ACC112 (cell line): Measurements from ENCODE around the gene MAN1A1.

Experiments used
- H2AFZ ChIP-seq: fragments of 200-600 bp; sonication (generic); one replicate; pipeline ENCODE4 v1.6.0; 2017; ENCODE audit warnings: antibody characterized with exemption, low read length; ENCODE audit not compliant: unreplicated experiment
- H3K27ac ChIP-seq: fragments of 200-600 bp; sonication (generic); 2 replicates; pipeline ENCODE4 v1.5.1; 2014; ENCODE audit warnings: low read depth, mild to moderate bottlenecking, antibody characterized with exemption, low read length, moderate library complexity
- H3K27me3 ChIP-seq: fragments of 200-600 bp; sonication (generic); 2 replicates; pipeline ENCODE4 v1.6.1; 2014; ENCODE audit warnings: mild to moderate bottlenecking, antibody characterized with exemption, low read length, moderate library complexity, mixed read lengths; ENCODE audit not compliant: insufficient read depth
- H3K36me3 ChIP-seq: fragments of 200-600 bp; sonication (generic); 2 replicates; pipeline ENCODE4 v1.6.1; 2016; ENCODE audit warnings: mild to moderate bottlenecking, antibody characterized with exemption, low read length, moderate library complexity, mixed read lengths; ENCODE audit not compliant: insufficient read depth
- H3K4me1 ChIP-seq: fragments of 200-600 bp; sonication (generic); one replicate; pipeline ENCODE4 v1.6.1; 2016; ENCODE audit warnings: low read length, mixed read lengths; ENCODE audit not compliant: insufficient read depth, unreplicated experiment, control insufficient read depth
- H3K4me3 ChIP-seq: fragments of 200-600 bp; sonication (generic); 2 replicates; pipeline ENCODE4 v1.5.1; 2014; ENCODE audit warnings: mild to moderate bottlenecking, low read depth, low read length
- H3K79me2 ChIP-seq: fragments of 200-600 bp; sonication (generic); one replicate; pipeline ENCODE4 v1.6.0; 2016; ENCODE audit warnings: low read length; ENCODE audit not compliant: control insufficient read depth, unreplicated experiment, insufficient read depth

Gene MAN1A1

GRCh38 chr6:119197271-119197670 lies 152.3 kb downstream of the MAN1A1 start:
- Histone ChIP-seq H3K4me1 (no peaks in the 10 kb centered on the region), H3K36me3 (no peaks in the 10 kb centered on the region; the same call in 1 of the 2 replicates), H3K4me3 (no peak overlapping the region), H3K27ac (no peak overlapping the region), H3K79me2 (no peaks in the 10 kb centered on the region), H3K27me3 (no peaks in the 10 kb centered on the region), H2AFZ (no peak overlapping the region)

DNA sequence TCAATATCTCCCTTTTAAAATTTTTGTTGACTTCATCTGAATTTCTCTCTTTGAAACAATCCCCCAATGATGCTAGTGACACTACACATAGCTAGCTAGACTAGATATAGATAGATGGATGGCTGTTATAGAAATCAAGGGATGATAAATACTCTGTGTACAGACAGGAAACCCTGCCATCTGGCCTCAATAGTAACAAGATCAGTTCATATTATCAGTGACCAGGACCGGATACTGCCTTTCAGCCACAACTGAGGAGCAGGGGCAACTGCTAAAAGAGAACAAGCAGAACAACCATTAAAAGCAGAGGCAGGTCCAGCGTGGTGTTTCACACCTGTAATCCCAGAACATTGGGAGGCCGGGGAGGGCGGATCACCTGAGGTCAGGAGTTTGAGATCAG lies 152.8 kb downstream of the MAN1A1 start:
- no peaks in the 10 kb centered on the region for H3K27me3 ChIP-seq
- H3K4me3 ChIP-seq, result no peak overlapping the region
- no peaks in the 10 kb centered on the region for H3K79me2 ChIP-seq
- no peaks in the 10 kb centered on the region for H3K4me1 ChIP-seq
- no peak overlapping the region for H3K27ac ChIP-seq
- no peak overlapping the region for H2AFZ ChIP-seq
- no peaks in the 10 kb centered on the region; the same call in 1 of the 2 replicates for H3K36me3 ChIP-seq

GRCh38 chr6:119195848-119196247 lies 153.7 kb downstream of the MAN1A1 start:
- Histone ChIP-seq H3K27ac (no peak overlapping the region), H2AFZ (no peak overlapping the region), H3K4me1 (no peaks in the 10 kb centered on the region), H3K27me3 (no peaks in the 10 kb centered on the region), H3K36me3 (no peaks in the 10 kb centered on the region; the same call in 1 of the 2 replicates), H3K4me3 (no peak overlapping the region), H3K79me2 (no peaks in the 10 kb centered on the region)

DNA sequence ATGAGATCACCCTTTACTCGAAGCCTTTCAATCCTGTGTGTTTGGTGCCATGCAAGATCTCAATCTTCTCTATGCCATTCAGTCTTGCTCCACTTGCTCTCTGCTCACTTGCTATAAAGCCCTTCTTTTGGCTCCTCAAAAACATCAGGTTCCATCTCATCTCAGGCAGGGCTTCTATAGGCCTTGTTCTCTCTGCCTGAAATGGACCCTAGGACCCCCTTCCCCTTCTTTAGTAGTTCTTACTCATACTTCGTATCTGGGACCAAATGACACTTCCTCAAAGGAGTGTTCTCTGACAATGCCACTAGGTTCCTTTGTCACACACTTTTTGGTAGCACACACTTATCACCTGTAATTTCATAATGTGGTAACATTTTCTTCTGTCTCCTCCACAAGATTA lies 154.4 kb downstream of the MAN1A1 start:
- Histone ChIP-seq H3K27ac (no peak overlapping the region), H2AFZ (no peak overlapping the region), H3K36me3 (no peaks in the 10 kb centered on the region; the same call in 1 of the 2 replicates), H3K4me3 (no peak overlapping the region), H3K79me2 (no peaks in the 10 kb centered on the region), H3K27me3 (no peaks in the 10 kb centered on the region), H3K4me1 (no peaks in the 10 kb centered on the region)

- no peak overlapping the region for H2AFZ ChIP-seq
- no peaks in the 10 kb centered on the region for H3K79me2 ChIP-seq
- no peaks in the 10 kb centered on the region for H3K27me3 ChIP-seq
- H3K36me3 ChIP-seq, result no peaks in the 10 kb centered on the region
- H3K27ac ChIP-seq, result no peak overlapping the region
- no peaks in the 10 kb centered on the region for H3K4me1 ChIP-seq
- no peak overlapping the region for H3K4me3 ChIP-seq
These were observed 155.9 kb downstream of the MAN1A1 start for GRCh38 chr6:119193707-119194106.

- H3K4me3 ChIP-seq, result no peak overlapping the region
- no peaks in the 10 kb centered on the region for H3K36me3 ChIP-seq
- no peaks in the 10 kb centered on the region for H3K79me2 ChIP-seq
- no peaks in the 10 kb centered on the region for H3K4me1 ChIP-seq
- H3K27me3 ChIP-seq, result no peaks in the 10 kb centered on the region
- no peak overlapping the region for H2AFZ ChIP-seq
- H3K27ac ChIP-seq, result no peak overlapping the region
These were observed 157.4 kb downstream of the MAN1A1 start for GRCh38 chr6:119192200-119192599.

DNA sequence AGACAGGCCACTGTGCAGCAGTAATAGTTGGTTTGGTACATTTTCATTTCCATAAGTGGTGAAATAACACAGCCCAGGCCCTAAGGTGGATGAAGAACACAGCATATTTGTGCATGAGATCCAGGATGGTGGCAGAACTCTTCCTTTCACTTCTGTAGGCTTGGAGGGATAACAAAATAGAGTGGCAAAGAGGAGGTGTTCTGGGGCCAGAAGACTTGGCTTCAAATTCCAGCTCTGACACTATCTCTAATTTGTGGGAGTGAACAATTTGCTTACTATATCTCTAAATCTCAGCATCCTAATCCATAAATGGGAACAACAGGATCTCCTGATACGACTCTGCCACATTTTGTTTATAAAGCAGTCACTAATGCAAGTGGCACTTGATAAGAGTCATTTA lies 159.4 kb downstream of the MAN1A1 start:
- no peaks in the 10 kb centered on the region for H3K4me1 ChIP-seq
- peaks cover 5% of the 10 kb centered on the region; the same call in 1 of the 2 replicates for H3K36me3 ChIP-seq
- no peak overlapping the region for H2AFZ ChIP-seq
- H3K79me2 ChIP-seq, result no peaks in the 10 kb centered on the region
- H3K27ac ChIP-seq, result no peak overlapping the region
- no peaks in the 10 kb centered on the region for H3K27me3 ChIP-seq
- no peak overlapping the region for H3K4me3 ChIP-seq

- Histone ChIP-seq H3K27ac (no peak overlapping the region), H3K4me3 (no peak overlapping the region), H3K36me3 (peaks cover 5% of the 10 kb centered on the region; the same call in 1 of the 2 replicates), H2AFZ (no peak overlapping the region), H3K4me1 (no peaks in the 10 kb centered on the region), H3K79me2 (no peaks in the 10 kb centered on the region), H3K27me3 (no peaks in the 10 kb centered on the region)
These were observed 160.1 kb downstream of the MAN1A1 start for GRCh38 chr6:119189498-119189897.

DNA sequence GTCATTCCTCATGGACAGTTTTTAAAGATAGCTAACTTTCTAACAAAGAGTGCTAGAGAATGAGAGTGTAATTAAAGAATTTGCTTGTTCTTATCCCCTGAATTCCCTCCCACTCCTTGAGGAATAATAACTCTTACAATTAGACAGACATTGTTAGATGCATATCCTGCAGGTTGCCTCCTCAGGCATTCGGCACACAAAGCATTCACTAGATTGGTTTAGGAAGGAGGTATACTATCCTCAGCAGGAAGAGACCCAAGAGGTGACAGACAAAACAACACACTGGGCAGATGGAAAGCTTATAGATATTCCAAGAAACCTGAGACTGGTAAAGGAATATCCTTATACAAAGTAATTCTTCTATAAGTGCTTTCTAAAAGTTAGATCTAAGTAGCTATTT lies 162.0 kb downstream of the MAN1A1 start:
- Histone ChIP-seq H2AFZ (no peak overlapping the region), H3K27me3 (no peaks in the 10 kb centered on the region), H3K79me2 (no peaks in the 10 kb centered on the region), H3K36me3 (peaks cover 5% of the 10 kb centered on the region; the same call in 1 of the 2 replicates), H3K4me1 (no peaks in the 10 kb centered on the region), H3K4me3 (no peak overlapping the region), H3K27ac (no peak overlapping the region)

DNA sequence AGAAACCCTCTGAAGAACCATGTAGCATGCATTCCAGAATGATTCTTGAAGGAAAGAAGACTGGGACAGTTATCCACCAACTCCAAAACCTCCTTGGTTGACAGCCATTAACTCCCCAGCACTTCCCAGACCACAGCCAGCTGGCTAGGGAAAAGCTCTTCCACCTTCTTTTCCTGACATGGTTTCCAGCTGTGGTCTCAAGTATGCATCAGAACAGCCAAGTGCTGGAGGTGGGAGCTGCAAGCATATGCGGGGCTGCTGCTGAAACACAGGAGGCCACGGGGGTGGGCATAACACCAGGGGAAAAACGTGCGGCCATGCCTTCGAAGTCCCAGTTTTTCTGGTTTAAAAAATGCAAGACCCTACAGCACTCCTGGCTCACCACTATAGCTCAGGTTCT lies 163.1 kb downstream of the MAN1A1 start:
- no peaks in the 10 kb centered on the region for H3K27me3 ChIP-seq
- no peaks in the 10 kb centered on the region for H3K4me1 ChIP-seq
- H2AFZ ChIP-seq, result no peak overlapping the region
- peaks cover 5% of the 10 kb centered on the region; the same call in 1 of the 2 replicates for H3K36me3 ChIP-seq
- no peak overlapping the region for H3K27ac ChIP-seq
- no peaks in the 10 kb centered on the region for H3K79me2 ChIP-seq
- no peak overlapping the region for H3K4me3 ChIP-seq

- peaks cover 5% of the 10 kb centered on the region; the same call in 1 of the 2 replicates for H3K36me3 ChIP-seq
These were observed 165.4 kb downstream of the MAN1A1 start for GRCh38 chr6:119184008-119184648.

More at GRCh38 chr6:119184008-119184648, 165.4 kb downstream of the MAN1A1 start:
- Histone ChIP-seq H3K4me3 (no peak overlapping the region), H3K79me2 (no peaks in the 10 kb centered on the region), H3K27ac (no peak overlapping the region), H3K4me1 (no peaks in the 10 kb centered on the region), H2AFZ (no peak overlapping the region), H3K27me3 (no peaks in the 10 kb centered on the region)
